GM19023 (cell line): Measurements from ENCODE around the gene LRP3.
"Not testable (repeated sequence)": the region's sequence is repeated elsewhere in the genome, so short reads cannot be mapped to it uniquely, and the experiment has no call there.

Experiments used
- ATAC-seq: cut with Tn5 transposase; IDR thresholded peaks from one replicate; pipeline ENCODE4 v1.9.1; 2021; ENCODE audit warnings: mild to moderate bottlenecking, moderate library complexity; ENCODE audit not compliant: unreplicated experiment

LRP3 gene

DNA sequence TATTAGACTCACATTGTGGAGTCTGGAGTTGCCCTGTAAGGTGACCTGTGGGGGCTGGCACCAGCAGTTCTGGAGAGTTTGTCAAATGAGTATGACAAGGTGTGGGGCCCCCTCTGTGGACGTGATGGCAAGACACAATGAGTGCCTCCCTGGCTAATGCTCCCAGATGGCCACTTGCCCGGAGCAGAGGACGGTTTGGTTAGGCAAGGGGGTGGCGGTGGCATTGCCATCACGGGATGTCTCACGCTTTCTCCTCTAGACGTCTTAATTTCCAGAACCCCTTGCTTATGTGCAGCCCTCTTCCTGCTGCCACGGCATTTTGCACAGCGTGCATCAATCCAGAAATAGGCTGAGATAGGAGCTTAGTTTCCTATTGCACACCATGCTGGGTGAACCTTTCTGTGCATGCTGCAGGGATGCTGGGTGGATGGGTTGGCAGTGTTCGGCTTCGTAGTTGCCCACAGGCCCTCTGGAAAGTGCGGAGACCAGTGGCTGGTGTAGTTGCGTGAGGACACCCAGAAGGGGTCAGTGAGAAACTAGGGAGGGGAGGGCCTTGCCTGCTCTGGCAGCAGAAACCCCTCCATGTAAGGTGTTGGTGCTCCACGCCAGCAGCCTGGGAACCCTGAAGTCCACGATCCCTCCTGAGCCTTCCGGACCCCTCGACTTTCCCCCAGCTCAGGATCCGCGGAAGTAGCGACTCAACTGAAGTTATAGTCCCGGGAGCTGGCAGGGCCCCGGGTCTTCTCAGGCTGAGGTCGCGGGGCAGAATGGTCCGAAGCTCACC lies 18.1 kb upstream of the LRP3 start:
- ATAC-seq, result peak; percentile 1

DNA sequence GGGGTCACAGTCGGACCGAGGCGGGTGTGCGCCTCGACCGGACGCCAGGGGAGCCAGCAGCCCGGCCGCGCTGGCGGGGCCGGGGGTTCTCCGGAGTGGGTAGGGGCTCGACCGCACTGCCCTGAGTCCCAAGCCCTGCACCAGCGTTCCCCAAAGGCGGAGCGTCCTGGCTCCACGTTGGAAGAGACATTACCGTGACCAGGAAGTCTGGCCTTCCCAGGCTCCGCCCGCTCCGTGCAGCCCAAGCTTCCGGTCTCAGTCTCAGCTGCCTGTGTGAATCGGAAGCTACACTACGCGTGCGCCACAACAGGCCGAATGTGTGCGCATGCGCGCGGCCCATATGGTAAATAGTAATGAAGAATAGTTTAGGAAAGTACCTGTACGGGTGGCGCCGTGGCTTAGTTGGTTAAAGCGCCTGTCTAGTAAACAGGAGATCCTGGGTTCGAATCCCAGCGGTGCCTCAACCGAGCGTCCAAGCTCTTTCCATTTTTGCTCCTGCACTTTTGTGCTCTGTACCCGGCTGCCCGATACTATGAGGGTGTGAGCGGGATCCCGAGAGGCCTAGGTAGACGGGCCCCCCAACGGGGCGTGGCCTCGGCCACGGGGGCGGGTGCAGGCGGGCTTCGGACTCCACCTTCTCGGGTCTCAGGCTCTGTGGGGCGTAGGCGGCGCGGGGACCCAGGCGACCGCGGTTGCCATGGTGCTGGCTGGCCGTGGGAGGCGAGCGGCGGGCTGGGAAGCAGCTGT lies 17.3 kb upstream of the LRP3 start:
- peak; percentile 79 for ATAC-seq

DNA sequence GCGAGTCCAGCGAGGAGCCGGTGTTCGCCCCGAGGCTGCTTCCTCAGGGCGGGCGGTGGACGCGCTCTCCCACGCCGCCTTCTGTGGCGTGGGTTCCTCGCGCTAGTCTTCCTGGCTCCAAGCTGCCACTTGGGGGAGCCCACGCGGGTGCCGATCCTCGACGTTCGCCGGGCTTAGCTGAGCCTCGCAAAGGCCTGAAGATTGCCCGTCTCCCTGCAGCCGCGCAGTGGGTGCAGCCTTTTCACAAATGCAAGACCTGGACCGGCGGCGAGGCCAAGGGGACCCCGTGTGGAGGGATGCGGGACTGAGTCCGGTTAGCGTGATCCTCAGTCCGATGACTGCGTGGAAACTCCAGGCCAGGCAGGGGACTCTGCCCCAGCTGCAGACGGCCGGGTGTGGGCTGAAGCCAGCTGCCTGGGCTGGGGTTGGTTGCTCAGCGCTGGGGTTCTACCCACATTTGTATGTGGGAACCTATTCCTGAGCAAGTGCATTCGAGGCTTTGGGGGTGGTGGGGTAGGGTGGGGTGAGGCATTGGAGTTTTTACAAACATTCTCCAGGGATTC lies 16.6 kb upstream of the LRP3 start:
- ATAC-seq, result peak; percentile 25

DNA sequence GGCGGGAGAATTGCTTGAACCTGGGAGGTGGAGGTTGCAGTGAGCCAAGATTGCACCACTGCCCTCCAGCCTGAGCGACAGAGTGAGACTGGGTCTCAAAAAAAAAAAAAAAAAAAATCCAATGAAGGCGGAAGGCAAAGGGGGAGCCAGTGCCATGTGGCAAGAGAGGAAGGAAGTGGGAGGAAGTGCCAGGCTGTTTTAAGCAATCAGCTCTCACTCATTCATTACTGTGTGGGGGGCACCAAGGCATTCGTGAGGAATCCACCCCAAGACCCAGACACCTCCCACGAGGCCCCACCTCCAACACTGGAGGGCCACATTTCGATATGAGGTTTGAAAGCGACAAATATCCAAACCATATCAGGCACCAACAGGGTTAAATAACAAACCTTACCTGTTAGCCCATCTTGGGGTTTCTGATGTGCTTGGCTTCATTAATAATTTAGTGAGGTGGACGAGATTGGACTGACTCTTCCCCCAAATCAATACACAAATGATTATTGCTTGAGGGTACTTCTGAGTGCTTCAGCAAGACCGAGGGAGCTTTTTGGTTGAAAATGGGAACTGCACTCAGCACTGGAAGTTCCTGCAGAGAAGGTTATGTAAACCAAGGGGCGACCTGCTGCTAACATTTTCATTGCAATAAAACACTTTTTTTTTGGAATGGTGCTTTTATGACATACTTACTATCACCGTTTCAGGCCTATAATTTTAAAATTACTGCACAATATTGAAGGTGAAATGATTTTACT lies 7.5 kb upstream of the LRP3 start:
- ATAC-seq, result no peak

DNA sequence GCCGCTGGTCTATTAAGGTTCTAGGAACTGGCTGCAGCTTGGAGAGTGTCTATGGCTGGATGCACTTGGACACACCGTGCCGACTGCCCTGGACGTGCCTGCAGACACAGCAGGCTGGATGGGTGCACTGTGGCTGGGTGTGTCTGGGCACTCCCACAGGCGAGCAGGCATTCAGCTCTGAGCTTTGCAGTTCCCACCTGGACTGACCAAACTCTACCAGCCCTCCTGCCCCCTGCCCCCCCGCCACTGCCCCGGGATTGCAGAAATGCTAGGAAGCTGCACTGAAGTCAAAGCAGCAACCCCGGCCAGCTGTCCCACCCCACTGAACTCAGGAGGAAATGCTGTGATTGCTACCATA lies 7.0 kb upstream of the LRP3 start:
- ATAC-seq, result no peak

DNA sequence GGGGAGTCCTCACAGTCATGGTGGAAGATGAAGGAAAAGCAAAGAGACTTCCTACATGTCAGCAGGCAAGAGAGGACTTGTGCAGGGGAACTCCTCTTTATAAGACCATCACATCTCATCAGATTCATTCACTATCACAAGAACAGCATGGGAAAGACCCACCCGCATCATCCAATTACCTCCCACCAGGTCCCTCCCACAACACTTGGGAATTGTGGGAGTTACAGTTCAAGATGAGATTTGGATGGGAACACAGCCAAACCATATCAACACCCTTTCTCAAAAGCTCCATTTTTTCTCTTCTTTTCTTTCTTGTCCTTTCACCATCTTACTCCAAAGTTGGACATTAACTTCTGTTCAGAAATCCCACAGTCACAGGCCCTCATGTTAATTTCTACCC lies 4.7 kb upstream of the LRP3 start:
- ATAC-seq, result no peak

DNA sequence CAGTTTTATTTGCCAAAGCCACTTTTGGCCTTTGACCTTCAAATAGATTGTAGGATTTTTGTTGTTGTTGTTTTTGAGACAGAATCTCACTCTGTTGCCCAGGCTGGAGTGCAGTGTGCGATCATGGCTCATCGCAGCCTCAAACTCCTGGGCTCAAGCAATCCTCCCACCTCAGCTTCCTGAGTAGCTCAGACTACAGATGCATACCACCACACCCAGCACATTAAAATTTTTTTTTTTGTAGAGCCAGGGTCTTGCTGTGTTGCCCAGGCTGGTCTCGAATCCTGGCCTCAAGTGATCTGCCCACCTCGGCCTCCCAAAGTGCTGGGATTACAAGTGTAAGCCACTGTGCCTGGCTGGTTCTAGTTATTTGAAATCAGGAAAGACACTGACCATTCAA lies 3.0 kb upstream of the LRP3 start:
- ATAC-seq, result not testable (repeated sequence)

DNA sequence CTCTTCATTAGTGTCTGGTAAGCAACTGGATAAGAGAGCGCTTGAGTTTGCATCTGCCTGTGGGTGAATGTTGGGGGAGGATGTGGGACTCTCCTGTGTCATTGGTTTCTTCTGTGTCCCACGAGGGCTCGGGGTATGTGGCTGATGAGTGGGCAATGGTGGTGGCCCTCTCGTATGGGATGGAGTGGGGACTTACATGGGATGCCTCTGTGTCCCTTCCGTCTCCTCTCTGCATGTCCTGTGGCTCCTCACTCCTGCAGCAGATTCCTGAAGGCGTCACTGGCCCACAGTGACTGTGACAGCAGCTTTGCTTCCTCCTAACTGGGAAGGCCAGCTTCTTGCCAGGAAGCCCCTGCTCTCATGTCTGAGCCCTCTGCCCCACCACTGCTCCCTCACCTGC lies 2.6 kb upstream of the LRP3 start:
- no peak for ATAC-seq

DNA sequence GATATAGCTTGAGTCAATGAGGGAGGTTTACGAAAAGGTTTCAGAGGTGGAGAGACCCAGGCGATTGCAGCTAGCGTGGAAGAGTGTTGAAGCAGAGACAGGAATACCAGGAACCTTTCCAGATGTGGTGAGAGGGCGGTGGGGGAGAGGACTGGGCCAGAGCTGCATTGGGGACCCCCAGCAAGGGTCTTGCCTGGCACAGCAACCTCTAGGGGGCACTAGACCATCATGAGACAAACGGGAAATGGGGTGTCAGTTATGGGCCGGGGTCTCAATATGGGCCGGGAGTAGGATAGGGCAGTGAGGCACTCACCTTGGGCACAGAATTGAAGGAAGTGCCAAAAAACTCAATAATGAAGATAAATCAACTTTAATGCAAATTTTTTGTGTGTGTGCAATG lies 2.1 kb upstream of the LRP3 start:
- no peak for ATAC-seq

DNA sequence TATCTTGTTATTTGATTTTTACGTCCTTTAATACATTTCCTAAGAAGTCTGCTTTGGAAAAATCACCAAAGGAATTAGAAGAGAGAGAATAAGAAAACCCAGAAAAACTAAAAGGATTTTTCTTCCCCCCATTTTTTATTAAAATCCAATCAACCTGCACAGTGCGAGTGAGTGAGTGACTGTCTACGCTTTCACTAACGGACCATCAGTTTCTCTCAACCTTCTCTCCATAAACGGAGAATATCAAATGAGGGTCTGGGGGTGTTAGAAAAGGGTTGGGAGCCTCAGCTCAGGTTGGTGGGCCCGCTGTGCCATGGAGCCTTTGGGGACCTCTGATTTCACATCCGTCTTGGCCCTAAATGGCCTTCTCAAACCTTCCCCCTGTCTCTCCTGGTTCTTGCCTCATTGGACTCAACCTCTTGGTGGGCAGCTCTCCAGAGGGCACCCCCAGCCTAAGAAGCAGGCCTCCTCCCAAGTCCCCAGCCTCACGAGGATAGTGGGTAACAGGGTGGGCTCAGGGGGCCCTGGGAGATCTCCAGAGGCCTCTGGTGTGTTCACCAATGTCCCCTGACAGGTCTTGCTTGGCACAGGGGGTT lies 763 bp upstream of the LRP3 start:
- no peak for ATAC-seq

DNA sequence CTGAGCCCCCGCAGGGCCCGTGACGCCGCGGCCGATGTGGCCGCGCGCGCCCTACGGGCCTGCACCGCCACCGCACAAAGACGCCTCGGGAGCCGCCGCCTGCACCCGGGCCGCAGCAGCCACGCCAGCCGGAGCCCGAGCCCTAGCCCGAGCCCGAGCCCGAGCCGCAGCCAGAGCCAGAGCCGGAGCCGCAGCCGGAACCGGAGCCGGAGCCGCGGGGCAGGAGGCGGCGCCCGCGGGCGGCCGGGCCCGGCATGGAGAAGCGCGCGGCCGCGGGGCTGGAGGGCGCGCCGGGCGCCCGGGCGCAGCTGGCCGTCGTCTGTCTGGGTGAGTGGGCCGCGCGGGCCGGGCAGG lies 379 bp downstream of the LRP3 start:
- no peak for ATAC-seq

DNA sequence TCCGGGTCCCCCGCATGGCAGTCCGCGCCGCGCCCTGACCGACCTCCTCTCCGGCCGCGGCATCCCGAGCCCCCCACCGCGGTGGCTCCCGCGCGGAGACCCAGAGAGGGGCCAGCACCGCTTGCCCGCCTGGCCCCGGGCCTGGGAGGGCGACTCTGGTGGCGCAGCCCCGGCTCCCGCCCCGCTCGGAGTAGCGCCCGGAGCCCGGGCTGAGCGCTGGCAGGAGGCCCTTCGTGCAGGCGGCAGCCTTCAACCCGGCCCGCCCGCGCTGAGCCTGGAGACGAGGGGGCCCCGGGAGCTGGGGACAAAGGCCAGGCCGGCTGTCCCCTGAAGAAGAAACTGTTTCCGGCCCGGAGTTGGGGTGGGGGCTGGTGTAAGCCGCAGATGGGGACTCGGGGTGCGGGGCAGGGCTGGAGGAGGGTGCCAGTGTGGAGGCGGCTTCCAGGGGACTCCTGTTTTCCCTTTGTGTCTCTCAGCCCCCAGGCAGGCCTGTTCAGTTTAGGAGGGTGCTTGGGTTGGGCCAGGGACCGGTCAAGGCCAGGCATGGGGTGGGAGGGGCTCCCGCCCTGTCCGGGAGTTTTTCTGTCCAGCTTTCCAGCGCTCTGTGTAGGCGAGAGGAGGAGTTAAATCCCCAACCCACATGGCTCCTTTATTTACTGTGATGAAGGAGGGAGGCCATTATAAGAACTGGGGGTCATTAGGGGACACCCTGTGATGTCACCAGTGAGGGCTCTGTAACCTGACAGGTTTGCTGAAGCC lies 935 bp downstream of the LRP3 start:
- ATAC-seq, result no peak

DNA sequence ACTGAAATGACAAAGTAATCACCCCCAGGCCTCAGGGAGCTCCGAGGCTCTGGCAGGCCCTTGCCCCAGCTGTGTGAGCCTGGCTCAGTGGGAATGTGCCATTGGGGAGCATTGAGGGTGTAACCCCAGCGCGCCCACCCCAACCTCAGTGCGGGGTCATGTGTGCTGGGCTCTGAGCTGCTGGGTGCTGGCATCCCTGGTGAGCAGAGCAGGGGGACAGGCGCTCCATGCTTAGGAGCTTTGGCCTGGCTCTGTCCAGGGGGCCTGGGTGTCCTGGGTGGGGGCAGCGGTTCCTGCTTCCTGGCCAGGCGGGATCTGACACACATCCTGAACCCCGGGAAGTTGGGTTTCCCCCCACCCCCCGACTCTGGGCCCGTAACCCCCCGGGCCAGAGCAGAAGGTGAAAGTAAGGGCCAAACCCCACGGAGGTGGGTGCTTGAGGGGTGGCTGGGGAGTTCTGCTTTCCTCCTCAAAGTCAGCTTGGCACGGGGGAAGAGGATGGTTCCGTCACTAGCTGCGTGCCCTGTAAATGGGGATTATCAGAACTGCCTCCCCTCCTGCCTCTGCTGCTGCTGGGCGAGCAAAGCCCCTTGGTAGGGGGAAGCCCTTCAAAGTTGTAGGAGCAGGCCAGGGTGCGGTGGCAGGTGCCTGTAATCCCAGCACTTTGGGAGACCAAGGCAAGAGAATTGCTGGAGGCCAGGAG lies 1.7 kb downstream of the LRP3 start:
- ATAC-seq, result no peak

DNA sequence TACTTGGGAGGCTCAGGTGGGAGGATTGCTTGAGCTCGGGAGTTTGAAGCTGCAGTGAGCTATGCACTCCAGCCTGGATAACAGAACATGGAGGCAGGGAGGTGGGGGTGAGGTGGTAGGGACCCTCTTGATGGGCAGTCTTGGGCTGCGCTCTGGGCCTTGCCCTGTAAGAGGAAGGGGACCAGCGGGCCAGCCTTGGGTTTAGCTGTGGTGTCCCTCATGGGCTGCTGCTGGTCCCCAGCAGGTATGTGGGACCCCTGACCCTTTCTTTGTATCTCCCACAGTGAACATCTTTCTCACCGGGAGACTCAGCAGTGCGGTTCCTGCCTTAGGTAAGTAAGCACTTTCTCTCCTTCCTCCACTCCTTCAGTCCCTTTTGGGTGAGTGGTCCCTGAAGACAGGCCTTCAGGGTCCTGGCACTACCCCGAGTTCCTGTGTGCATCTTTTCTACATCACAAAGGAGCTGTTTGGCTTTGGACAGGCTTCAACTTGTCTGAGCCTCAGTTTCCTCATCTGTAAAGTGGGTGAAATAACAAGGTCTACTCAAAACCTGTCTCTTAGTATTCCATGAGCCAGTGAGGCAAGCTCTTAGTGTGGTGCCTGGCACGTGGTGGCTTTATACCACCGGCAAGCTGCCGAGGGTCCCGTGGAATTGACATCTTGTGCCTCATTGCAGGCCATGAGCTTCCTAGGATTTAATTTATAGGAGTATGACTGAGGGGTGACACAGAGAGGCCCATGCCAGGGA lies 2.5 kb downstream of the LRP3 start:
- ATAC-seq, result no peak

DNA sequence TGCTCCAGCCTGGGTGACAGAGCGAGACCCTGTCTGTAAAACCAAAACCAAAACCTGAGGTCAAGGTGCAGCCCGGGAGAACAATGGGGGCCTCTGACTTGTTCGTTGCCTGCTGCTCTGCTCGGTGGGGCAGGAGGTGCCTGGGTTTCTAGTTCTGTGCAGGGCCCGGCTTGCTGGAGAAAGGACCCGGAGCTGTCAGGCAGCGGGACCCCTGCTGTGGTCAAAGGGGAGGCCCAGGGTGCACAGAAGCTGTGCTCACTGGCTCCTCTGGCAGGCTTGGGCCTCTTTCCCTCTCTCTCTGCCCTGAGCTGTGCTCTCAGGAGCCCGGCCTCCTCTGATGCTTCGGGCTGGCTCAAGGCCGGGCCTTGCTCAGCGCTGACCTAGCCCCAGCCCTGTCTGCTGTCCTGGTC lies 3.5 kb downstream of the LRP3 start:
- no peak for ATAC-seq

DNA sequence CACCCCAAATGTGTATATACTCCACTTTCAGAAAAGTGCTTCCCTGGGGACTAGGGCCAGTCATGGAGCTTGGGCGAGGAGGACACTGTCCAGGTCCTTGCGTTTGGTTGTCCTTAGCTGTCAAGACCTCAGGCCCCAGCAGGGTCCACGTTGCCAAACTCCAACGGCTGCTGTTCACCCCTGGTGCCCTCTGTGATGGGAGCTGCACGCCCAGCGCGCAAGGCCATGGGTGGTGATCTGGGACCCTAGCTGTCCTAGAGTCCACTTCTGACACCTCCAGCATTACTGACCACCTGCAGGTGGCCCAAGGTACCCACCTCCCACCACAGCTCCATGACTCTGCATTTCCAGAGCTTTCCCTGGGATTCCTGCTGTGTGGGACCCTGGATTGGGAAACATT lies 4.0 kb downstream of the LRP3 start:
- ATAC-seq, result no peak

DNA sequence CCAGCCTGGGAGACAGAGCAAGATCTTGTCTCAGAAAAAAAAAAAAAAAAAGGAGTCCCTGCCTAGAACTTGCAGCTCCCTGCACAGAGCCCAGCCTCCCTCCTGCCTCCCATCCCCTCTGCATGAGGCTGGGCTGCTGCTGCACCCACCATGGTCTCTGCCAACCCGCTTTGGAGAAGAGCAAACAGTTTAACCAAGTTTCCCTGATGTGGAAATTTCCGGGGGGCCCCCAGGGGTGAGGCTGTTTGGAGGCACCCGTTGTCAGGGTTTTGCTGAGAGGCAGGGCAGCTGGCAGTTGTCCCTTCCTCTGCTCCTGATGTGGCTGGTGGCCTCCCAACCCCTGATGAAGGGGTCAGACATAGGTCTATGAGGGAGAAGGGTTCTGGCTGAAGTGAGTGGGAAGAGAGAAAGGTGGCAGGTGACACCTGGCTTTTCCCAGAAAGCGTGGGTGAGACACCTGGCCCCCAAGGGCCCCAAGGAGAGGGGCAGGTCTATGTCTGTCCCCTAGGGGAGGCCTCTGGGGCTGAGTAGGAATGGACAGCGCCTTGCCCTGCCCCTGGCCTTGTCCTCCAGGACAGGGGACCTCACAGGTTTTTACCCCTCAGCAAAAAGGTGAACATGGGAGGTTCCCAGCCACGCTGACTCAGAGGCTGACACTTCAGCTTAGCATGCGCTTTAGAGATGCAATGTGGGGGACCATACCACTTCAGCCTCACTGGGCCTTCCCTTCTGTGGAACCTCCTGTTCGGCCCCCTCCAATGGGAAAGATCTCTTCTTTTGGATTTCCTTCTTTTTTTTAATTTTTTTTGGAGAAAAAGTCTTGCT lies 5.5 kb downstream of the LRP3 start:
- no peak for ATAC-seq

DNA sequence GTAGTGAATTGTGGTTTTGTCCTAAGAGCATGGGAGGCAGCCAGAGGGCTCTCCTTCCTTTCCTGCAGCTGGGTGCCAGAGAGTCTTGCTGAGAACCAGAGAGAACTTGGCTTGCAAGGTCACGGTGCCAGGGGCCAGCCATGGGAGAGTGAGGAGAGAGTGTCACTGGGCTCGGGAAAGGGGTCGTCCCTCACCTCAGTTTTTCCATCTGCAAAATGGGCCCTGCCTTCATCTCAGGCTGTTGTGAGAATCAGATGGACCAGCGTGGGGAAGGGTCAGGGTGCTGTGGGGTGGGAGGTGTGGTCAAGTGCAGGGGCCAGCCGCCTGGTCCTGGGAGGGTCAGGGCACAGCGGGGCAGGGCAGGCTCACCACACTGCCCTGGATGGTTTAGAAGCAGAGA lies 7.3 kb downstream of the LRP3 start:
- ATAC-seq, result no peak
